Measurements from ENCODE around the gene TCEAL3. TPM values are rescaled to one million over a fixed set of nuclear protein-coding genes. Genes with fewer than 3 reads are reported as not detected.
A peak's percentile ranks its signal among the peaks of the same experiment; 100 is the strongest.
"Not testable (repeated sequence)": the region's sequence is repeated elsewhere in the genome, so short reads cannot be mapped to it uniquely, and the experiment has no call there.

Gene TCEAL3, protein sequence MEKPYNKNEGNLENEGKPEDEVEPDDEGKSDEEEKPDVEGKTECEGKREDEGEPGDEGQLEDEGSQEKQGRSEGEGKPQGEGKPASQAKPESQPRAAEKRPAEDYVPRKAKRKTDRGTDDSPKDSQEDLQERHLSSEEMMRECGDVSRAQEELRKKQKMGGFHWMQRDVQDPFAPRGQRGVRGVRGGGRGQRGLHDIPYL
- total RNA-seq = 100 to 1,000 TPM in 1 of 2 donors, 10 to 100 TPM in 1; 87.0 to 113 TPM
- long read RNA-seq, donor 1, transcript TCEAL3-201 (3 exons, 1,124 nt) = minor isoform, 7 of 82 reads
- long read RNA-seq, donor 1, transcript TCEAL3-202 (3 exons, 1,113 nt) = major isoform, 53 of 82 reads
- long read RNA-seq, donor 1, partial matches to known transcripts = 7 of 82 reads
- long read RNA-seq, donor 1, other reads (novel, unspliced or antisense) = 15 of 82 reads
- long read RNA-seq, donor 2, transcript TCEAL3-202 (3 exons, 1,113 nt) = major isoform, 151 of 318 reads
- long read RNA-seq, donor 2, transcript TCEAL3-201 (3 exons, 1,124 nt) = minor isoform, 41 of 318 reads
- long read RNA-seq, donor 2, partial matches to known transcripts = 94 of 318 reads
- long read RNA-seq, donor 2, other reads (novel, unspliced or antisense) = 32 of 318 reads

DNA sequence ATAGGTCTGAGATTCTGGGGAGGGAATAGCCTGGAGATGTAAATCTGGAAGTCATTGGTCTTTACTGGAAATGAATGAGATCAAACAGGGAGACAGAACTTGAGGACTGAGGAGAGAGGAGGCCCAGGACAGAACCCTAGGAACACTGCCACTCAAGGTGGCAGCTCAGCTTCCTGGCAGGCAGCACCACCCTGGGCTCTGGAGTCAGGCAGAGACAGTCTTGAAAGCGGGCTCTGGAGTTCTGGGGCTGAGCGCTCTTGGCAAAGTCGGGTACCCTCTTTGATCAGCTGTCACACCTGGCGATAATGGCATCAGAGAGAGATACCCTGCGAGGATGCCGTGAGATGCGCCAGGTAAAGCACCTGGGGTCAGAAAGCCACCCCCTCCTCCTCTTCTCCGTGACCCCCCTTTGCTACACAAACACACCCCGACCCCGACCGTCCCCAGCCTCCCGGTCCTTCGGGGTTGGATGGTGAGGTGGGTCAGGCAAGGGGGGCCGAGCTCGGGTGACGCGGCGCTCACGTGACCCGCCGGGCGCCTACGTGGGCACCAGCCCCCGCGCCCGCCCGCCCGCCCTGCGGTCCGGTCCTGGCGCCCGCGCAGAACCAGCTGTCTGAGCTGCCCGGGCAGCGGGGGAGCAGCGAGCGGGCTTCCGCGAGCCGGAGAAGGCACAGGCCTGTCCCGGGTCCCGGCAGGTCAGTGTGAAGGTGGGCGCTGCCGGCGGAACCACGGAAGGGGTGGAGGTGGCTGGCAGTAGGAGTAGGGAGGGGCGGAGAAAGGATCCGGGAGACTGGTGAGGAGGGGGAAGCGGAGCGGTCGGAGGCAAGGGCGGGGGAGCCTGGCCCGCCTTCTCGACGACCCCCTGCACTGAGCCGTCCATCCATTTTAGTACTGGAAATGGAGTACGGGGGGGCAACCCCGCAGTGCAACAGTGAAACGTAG is at the start of gene TCEAL3:
TSS of gene TCEAL3 (plus strand) at position 600 of the 942 bp plus-strand sequence. CDS start 1,102 bp downstream, outside the sequence.
- peak; percentile 87 for DNase-seq (ENCODE audit: low spot score)
- intact Hi-C loops (cut with DNase I) = loop anchor here in 1 of 2 donors (10.0 kb wide), 1 partner anchor 73 kb away; no protein-coding TSS in a partner anchor

DNA sequence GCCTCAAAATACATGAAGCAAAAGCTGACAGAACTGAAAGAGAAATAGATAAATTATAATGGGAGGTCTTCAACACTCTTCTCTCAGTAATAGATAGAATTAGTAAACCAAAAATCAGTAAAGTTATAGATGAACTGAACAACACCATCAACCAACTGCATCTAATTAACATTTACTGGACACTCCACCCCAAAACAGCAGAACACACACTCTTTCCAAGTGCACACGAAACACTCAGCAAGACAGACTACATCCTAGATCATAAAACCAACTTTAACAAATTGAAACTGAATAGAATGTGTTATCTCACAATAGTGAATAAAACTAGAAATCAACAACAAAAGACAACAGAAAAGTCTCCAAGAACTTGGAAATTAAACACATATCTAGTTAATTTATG is 47.5 kb upstream of the TCEAL3 start:
- intact Hi-C loops (cut with DNase I) = no loop called here
- DNase-seq (ENCODE audit: low spot score) = no peak

DNA sequence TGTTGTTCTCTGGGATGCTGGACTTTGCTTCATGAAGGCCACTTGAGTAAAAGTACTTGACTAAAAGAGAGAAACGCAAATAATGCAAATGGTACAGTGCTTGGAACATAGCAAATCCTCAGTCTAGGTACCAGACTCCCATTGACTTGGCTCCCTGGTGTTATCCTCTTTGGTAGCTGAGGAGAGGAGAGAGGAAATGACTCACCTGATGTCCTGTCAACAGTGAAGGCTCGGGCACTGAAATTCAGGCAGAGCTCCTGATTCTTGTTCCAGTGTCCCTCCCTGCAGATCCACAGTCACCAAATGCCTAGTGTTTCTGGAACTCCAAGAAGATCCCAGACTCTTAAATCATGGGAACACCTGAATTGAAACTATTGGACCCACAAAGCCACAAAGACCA is 45.0 kb upstream of the TCEAL3 start:
- intact Hi-C loops (cut with DNase I) = no loop called here
- no peak for DNase-seq (ENCODE audit: low spot score)

- DNase-seq (ENCODE audit: low spot score) = no peak
- intact Hi-C loops (cut with DNase I) = no loop called here
Observed at GRCh38 chrX:103565197-103565596, 42.6 kb upstream of the TCEAL3 start.

- no peak for DNase-seq (ENCODE audit: low spot score)
- intact Hi-C loops (cut with DNase I) = no loop called here
Observed at GRCh38 chrX:103565752-103566151, 42.0 kb upstream of the TCEAL3 start.

DNA sequence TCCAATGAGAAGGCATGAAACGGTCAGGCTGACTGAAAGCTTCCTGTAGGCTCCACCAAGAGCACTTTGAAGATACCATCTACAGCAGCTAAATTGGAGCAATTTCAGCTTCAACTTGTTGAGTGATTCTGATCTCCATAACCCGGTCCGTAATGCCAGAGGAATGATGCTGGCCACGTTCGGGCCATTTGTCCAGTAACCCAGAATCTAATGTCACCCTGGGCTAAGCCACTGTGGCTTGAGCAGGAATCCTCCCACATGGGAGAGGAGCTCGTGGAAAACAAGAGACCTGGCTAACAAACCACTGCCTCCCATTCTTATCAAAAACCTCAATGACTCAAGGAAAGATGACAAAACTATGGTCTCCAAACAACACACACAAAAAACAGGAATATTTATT is 36.6 kb upstream of the TCEAL3 start:
- intact Hi-C loops (cut with DNase I) = no loop called here
- no peak for DNase-seq (ENCODE audit: low spot score)

DNA sequence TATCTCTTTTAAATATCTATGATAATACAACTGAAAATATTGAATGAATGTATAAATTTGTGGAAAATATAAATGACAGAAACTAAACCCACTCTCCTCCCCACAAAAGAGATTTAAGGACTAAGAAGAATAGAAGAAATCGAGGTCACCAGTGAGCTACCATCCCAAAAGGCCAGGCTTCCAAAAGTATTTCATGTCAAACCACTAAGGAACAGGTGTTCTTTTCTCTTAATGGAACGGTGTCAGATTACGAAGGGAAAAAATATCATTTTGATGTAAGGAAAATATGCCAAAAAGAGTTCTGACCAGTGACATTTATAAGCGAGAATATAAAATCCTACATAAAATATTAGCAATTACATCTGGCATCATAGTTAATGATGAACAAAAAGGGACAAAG is 36.0 kb upstream of the TCEAL3 start:
- intact Hi-C loops (cut with DNase I) = no loop called here
- no peak for DNase-seq (ENCODE audit: low spot score)

GRCh38 chrX:103573202-103573601 is 34.6 kb upstream of the TCEAL3 start:
- intact Hi-C loops (cut with DNase I) = no loop called here
- no peak for DNase-seq (ENCODE audit: low spot score)

- no peak for DNase-seq (ENCODE audit: low spot score)
- intact Hi-C loops (cut with DNase I) = no loop called here
Observed at GRCh38 chrX:103584596-103584995, 23.2 kb upstream of the TCEAL3 start.

DNA sequence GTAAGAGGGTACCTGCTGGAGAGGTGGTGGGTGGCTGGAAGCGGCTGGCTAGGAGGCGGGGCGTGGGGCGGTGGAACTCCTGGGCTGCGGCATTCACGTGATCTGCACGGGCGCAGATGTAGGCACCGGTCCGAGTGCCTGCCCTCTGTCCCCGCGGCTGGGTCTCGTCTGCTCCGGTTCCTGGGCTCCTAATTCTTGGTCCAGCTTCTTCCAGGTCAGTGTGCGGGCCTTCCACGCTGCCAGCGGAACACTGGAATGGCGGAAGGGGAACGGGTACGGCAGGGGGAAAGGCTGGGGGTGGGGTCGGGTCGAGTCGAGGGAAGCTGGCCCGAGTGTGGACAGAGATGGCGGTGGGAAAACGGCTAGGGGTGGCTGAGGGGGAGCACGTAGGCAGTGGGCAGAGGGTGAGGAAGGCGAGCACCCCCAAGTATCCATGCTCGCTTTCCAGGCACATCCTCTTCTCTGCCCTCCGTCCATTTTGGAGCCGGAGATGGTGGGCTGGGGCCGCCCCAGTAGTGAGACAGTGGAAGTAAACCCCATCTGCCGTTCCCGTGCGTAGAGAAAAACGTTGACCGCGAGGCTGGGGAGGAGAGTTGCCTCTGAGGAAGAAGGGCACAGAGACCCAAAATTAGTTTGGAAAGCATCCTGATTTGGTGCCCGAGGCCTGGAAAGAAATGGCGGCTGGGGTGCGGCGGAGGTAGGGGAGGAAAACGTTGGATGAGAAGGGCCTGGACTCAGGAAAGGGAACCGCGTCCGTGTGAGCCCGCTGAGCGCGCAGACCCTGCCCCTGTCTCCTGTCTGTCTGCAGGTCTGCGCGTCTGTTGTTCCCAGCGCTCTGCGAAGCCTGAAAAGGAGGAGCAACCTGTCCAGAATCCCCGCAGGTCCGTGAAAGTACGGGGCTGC is 22.1 kb upstream of the TCEAL3 start, which contains the start of gene TCEAL4:
TSS of gene TCEAL4 (plus strand) at position 105 of the 903 bp plus-strand sequence. CDS start 1,161 bp downstream, outside the sequence.
- DNase-seq (ENCODE audit: low spot score) = peak; percentile 86
- intact Hi-C loops (cut with DNase I) = no loop called here

GRCh38 chrX:103586314-103586646 is 21.5 kb upstream of the TCEAL3 start:
- no peak for DNase-seq (ENCODE audit: low spot score)
- intact Hi-C loops (cut with DNase I) = no loop called here

DNA sequence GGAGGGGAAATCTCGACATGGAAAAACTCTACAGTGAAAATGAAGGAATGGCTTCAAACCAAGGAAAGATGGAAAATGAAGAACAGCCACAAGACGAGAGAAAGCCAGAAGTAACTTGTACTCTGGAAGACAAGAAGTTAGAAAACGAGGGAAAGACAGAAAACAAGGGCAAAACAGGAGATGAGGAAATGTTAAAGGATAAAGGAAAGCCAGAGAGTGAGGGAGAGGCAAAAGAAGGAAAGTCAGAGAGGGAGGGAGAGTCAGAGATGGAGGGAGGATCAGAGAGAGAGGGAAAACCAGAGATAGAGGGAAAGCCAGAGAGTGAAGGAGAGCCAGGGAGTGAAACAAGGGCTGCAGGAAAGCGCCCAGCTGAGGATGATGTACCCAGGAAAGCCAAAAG is 21.1 kb upstream of the TCEAL3 start:
- DNase-seq (ENCODE audit: low spot score) = no peak
- intact Hi-C loops (cut with DNase I) = no loop called here

DNA sequence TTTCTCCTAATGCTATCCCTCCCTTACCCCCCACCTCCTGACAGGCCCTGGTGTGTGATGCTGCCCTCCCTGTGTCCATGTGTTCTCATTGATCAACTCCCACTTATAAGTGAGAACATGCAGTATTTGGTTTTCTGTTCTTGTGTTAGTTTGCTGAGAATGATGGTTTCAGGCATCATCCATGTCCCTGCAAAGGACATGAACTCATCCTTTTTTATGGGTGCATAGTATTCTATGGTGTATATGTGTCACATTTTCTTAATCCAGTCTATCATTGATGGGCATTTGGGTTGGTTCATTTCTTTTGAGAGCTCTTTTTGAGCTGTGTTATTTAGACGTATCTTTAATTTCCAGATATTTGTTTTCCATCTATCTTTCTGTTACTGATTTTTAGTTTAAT is 15.5 kb upstream of the TCEAL3 start:
- intact Hi-C loops (cut with DNase I); DNase-seq (ENCODE audit: low spot score): not testable (repeated sequence)

DNA sequence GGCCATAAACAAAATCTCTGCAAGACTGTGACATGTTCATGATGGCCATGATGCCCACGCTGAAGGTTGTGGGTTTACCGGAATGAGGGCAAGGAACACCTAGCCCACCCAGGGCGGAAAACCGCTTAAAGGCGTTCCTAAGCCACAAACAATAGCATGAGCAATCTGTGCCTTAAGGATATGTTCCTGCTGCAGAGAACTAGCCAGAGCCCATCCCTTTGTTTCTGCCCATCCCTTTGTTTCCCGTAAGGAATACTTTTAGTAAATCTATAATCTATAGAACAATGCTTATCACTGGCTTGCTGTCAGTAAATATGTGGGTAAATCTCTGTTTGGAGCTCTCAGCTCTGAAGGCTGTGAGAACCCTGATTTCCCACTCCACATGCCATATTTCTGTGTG is 12.6 kb upstream of the TCEAL3 start:
- intact Hi-C loops (cut with DNase I); DNase-seq (ENCODE audit: low spot score): not testable (repeated sequence)

GRCh38 chrX:103608306-103608963 is 672 bp downstream of the TCEAL3 start:
- intact Hi-C loops (cut with DNase I) = loop anchor here in 1 of 2 donors (10.0 kb wide), 1 partner anchor 74 kb away; no protein-coding TSS in a partner anchor

DNA sequence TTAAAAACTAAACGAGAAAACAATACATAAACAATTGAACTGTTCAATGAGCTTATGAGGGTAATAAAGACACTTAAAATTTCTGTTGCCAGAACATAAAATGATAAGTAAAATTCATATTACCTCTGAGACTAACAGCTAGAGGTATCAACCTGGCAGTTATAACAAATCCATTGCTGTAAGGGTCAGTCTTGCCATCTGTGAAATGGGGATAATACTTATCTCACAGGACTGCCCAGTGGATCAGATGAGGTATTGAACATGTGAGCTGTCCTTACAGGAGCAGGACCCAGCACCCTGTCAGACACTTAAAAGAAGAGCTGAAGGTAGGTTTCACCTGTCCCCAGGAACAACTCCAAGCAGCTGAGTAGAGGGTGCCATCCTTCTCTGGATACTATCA is 2.5 kb downstream of the TCEAL3 start:
- intact Hi-C loops (cut with DNase I) = no loop called here
- DNase-seq (ENCODE audit: low spot score) = no peak

More at GRCh38 chrX:103608306-103608963, 672 bp downstream of the TCEAL3 start:
- DNase-seq (ENCODE audit: low spot score) = no peak

GRCh38 chrX:103613362-103613890 is 5.7 kb downstream of the TCEAL3 start:
- DNase-seq (ENCODE audit: low spot score) = no peak
- intact Hi-C loops (cut with DNase I) = no loop called here

DNA sequence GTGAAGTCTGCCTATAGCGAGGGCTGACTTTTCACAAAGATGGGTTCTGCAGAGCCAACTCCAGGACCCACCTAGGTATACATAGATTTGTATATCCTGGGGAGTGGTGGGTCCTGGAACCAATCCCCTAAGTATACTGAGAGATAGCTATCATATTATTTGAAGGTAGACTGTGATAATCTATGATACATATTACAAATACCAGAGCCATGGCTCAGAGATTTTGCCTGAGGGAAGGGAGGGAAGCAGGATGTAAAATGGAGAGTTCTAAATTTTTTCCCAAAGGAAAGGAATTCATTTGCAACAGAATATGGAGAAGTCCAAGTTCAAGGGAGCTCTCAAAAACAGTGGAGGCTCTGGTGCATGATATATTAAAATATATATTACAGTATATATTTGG is 7.2 kb downstream of the TCEAL3 start:
- DNase-seq (ENCODE audit: low spot score) = no peak
- intact Hi-C loops (cut with DNase I) = no loop called here
